Lung microvascular endothelial cell (primary cell): ENCODE data around the gene HSPA1A. TPM values are rescaled to one million over a fixed set of nuclear protein-coding genes. Genes with fewer than 3 reads are reported as not detected.
A peak's percentile ranks its signal among the peaks of the same experiment; 100 is the strongest.
"Not testable (repeated sequence)": the region's sequence is repeated elsewhere in the genome, so short reads cannot be mapped to it uniquely, and the experiment has no call there.

Experiments used
- DNase-seq, 2 donors: peaks; one replicate each; pipeline versions ENCODE4 v3.0.0 to v3.0.0-alpha.2; 2010; ENCODE audit warnings: low read depth in 2 of 2
- total RNA-seq: library from RNA; depleted of rRNA; stranded (reverse); fragments of >200 nt; gene quantifications from 2 replicates; pipeline ENCODE4 v1.2.1, GENCODE V29; 2014

Gene HSPA1A
- total RNA-seq, 1 donor from 2014 or later = 93.3 TPM

GRCh38 chr6:31862344-31863235 lies 47.2 kb downstream of the HSPA1A start, which contains the start of gene NEU1:
Gene NEU1, minus strand, starts transcription at chr6:31862821. Its CDS starts 45 bp downstream, at chr6:31862776.
- peak; percentile 99 to 100 for DNase-seq

- DNase-seq = not testable (repeated sequence)
Observed at GRCh38 chr6:31864123-31864562, 48.8 kb downstream of the HSPA1A start.

DNA sequence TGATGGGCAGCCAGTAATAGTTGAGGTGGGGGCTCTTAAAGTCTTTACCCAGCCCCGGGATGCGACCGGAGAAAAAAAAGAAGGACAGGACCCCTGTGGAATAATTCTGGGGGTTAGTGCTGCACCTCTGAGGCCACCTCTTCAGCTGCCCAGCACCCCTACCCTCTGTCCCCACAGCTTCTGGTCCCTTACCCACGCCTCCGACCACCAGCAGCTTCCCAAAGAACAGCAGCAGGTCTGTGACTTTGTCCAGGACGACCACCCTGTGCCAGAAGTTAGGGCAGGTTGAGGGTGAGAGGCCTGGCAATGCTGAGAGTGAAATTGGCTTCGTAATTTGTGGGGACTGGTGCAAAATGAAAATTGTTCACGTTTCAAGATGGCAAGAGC lies 49.5 kb downstream of the HSPA1A start:
- no peak for DNase-seq

- no peak for DNase-seq
Observed at GRCh38 chr6:31865205-31866118, 50.1 kb downstream of the HSPA1A start.

Other genes starting within 250 kb of the HSPA1A start
- gene LTA, start 243.3 kb upstream of the HSPA1A start, total RNA-seq = not detected in 2 replicates
- gene TNF, start 240.0 kb upstream of the HSPA1A start, total RNA-seq = not detected in 2 replicates
- 6.7 and 9.2 TPM in 2 replicates for gene LTB, start 233.1 kb upstream of the HSPA1A start, total RNA-seq
- not detected in 2 replicates for gene LST1, start 229.3 kb upstream of the HSPA1A start, total RNA-seq
- not detected in 2 replicates for gene NCR3, start 222.5 kb upstream of the HSPA1A start, total RNA-seq
- gene AIF1, start 200.3 kb upstream of the HSPA1A start, total RNA-seq = not detected in 2 replicates
- 19.4 and 27.2 TPM in 2 replicates for gene PRRC2A, start 194.8 kb upstream of the HSPA1A start, total RNA-seq
- 88.3 and 111 TPM in 2 replicates for gene BAG6, start 162.9 kb upstream of the HSPA1A start, total RNA-seq
- 0.22 and 0.40 TPM in 2 replicates for gene APOM, start 159.6 kb upstream of the HSPA1A start, total RNA-seq
- 15.5 and 24.0 TPM in 2 replicates for gene C6orf47, start 154.8 kb upstream of the HSPA1A start, total RNA-seq
- gene GPANK1, start 150.5 kb upstream of the HSPA1A start, total RNA-seq = 8.5 and 12.1 TPM in 2 replicates
- gene CSNK2B, start 149.5 kb upstream of the HSPA1A start, total RNA-seq = 64.1 and 67.6 TPM in 2 replicates
- 0.44 and 1.2 TPM in 2 replicates for gene LY6G5B, start 145.6 kb upstream of the HSPA1A start, total RNA-seq
- gene LY6G5C, start 134.5 kb upstream of the HSPA1A start, total RNA-seq = 1.4 and 1.7 TPM in 2 replicates
- gene ABHD16A, start 112.2 kb upstream of the HSPA1A start, total RNA-seq = 41.2 and 69.8 TPM in 2 replicates
- not detected in 2 replicates for gene LY6G6F, start 108.7 kb upstream of the HSPA1A start, total RNA-seq
- not detected in 2 replicates for gene LY6G6D, start 100.2 kb upstream of the HSPA1A start, total RNA-seq
- gene LY6G6C, start 93.8 kb upstream of the HSPA1A start, total RNA-seq = not detected in 2 replicates
- gene MPIG6B, start 92.2 kb upstream of the HSPA1A start, total RNA-seq = not detected in 2 replicates
- gene DDAH2, start 86.2 kb upstream of the HSPA1A start, total RNA-seq = 109 and 159 TPM in 2 replicates
- 469 and 552 TPM in 2 replicates for gene CLIC1, start 79.0 kb upstream of the HSPA1A start, total RNA-seq
- gene MSH5, start 75.5 kb upstream of the HSPA1A start, total RNA-seq = 1.4 and 2.6 TPM in 2 replicates
- 1.6 and 2.0 TPM in 2 replicates for gene SAPCD1, start 52.9 kb upstream of the HSPA1A start, total RNA-seq
- gene VWA7, start 38.2 kb upstream of the HSPA1A start, total RNA-seq = under 0.01 and 0.40 TPM in 2 replicates
- 36.3 and 39.0 TPM in 2 replicates for gene VARS1, start 19.8 kb upstream of the HSPA1A start, total RNA-seq
- gene LSM2, start 8.6 kb upstream of the HSPA1A start, total RNA-seq = 29.2 and 29.8 TPM in 2 replicates
- gene HSPA1L, start 260 bp upstream of the HSPA1A start, total RNA-seq = 0.87 and 1.8 TPM in 2 replicates
- 23.8 and 30.2 TPM in 2 replicates for gene HSPA1B, start 12.2 kb downstream of the HSPA1A start, total RNA-seq
- gene NEU1, start 47.3 kb downstream of the HSPA1A start, total RNA-seq = 41.2 and 50.0 TPM in 2 replicates
- gene SLC44A4, start 63.5 kb downstream of the HSPA1A start, total RNA-seq = not detected in 2 replicates
- gene EHMT2, start 82.2 kb downstream of the HSPA1A start, total RNA-seq = 25.7 and 28.0 TPM in 2 replicates
- 2.2 and 3.6 TPM in 2 replicates for gene ZBTB12, start 86.5 kb downstream of the HSPA1A start, total RNA-seq
- under 0.01 TPM in 1 of 2 replicates, not detected in the other for gene C2, start 112.2 kb downstream of the HSPA1A start, total RNA-seq
- gene CFB, start 130.6 kb downstream of the HSPA1A start, total RNA-seq = 0.44 and 0.60 TPM in 2 replicates
- gene NELFE, start 143.4 kb downstream of the HSPA1A start, total RNA-seq = 54.3 and 55.8 TPM in 2 replicates
- gene SKIC2, start 143.6 kb downstream of the HSPA1A start, total RNA-seq = 22.7 and 30.2 TPM in 2 replicates
- gene DXO, start 156.6 kb downstream of the HSPA1A start, total RNA-seq = 5.9 and 10.1 TPM in 2 replicates
- 0.44 and 1.8 TPM in 2 replicates for gene C4A, start 166.5 kb downstream of the HSPA1A start, total RNA-seq
- gene C4B, start 199.3 kb downstream of the HSPA1A start, total RNA-seq = 0.44 and 1.4 TPM in 2 replicates
- not detected in 2 replicates for gene CYP21A2, start 222.9 kb downstream of the HSPA1A start, total RNA-seq